Endothelial cell (in vitro differentiated cells): ENCODE measurements around the gene COPS4. TPM values are rescaled to one million over a fixed set of nuclear protein-coding genes. Genes with fewer than 3 reads are reported as not detected.

Experiments used
- DNase-seq: peaks from one replicate; pipeline ENCODE4 v3.0.0; 2021; ENCODE audit warnings: low spot score
- H3K27ac Mint-ChIP-seq: one replicate; pipeline ENCODE4 v1.8.0; 2021; ENCODE audit warnings: mixed read lengths, inconsistent platforms; ENCODE audit not compliant: unreplicated experiment
- H3K27me3 Mint-ChIP-seq: one replicate; pipeline ENCODE4 v1.8.0; 2021; ENCODE audit warnings: mild to moderate bottlenecking, moderate library complexity, mixed read lengths, inconsistent platforms; ENCODE audit not compliant: unreplicated experiment
- H3K36me3 Mint-ChIP-seq: one replicate; pipeline ENCODE4 v1.8.0; 2021; ENCODE audit warnings: mild to moderate bottlenecking, low read depth, mixed read lengths, inconsistent platforms; ENCODE audit not compliant: unreplicated experiment
- H3K4me1 Mint-ChIP-seq: one replicate; pipeline ENCODE4 v1.8.0; 2021; ENCODE audit warnings: mild to moderate bottlenecking, mixed read lengths, inconsistent platforms; ENCODE audit not compliant: unreplicated experiment
- H3K4me3 Mint-ChIP-seq: one replicate; pipeline ENCODE4 v1.8.0; 2021; ENCODE audit warnings: mild to moderate bottlenecking, mixed read lengths, inconsistent platforms; ENCODE audit not compliant: unreplicated experiment
- H3K9me3 Mint-ChIP-seq: one replicate; pipeline ENCODE4 v1.8.0; 2021; ENCODE audit warnings: mixed read lengths, inconsistent platforms; ENCODE audit not compliant: unreplicated experiment
- CTCF ChIP-seq: fragments of 200-600 bp; sonication (generic); IDR thresholded peaks from one replicate; pipeline ENCODE4 v1.5.0; 2021; ENCODE audit warnings: antibody characterized with exemption; ENCODE audit not compliant: unreplicated experiment
- total RNA-seq: library from RNA; stranded (reverse); fragmentation: NEBNext Ultra II Directional; extraction: Animal tissue kit (Norgen Biotek cat#: 25700); gene quantifications from one replicate; pipeline ENCODE4 v1.2.1, GENCODE V29; 2021; ENCODE audit not compliant: unreplicated experiment

The COPS4 gene
- total RNA-seq, 1 donor from 2014 or later, result 32.2 TPM

DNA sequence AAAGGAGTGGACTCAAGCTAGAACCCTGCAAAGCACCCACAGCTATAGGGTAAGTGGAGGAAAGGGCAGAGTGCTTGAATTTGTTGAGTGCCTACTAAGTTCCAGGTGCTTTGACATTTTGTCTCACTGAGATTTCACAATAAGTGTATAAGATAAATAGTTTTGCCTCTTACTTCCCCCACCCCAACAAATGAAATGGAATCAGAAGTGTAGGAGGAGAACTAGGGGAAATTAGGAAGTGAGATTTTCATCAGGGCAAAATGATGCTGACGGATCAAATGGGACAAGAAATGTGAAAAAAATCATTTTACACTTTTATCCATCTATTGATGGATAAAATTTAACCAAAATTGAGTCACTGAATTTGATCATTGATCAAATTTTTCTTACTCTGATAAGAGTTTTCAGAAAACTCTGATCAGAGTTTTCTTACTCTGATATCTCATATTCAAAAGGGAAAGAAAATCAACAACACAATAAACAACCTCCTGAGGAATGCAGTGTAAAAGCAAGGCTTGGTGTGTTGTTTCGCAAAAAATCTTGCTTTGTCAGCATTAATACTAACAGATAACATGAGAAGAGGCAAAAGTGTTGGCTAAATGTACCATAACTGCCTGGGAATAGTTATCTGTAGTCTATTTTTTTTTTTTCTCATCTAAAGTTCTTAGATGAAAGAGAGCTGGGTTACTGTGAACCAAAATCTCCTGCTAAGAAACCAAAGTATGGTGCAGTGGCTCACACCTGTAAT lies 54.6 kb downstream of the COPS4 start:
- Mint-ChIP-seq H3K36me3 (no peaks in the 10 kb centered on the region), H3K27ac (no peak overlapping the region), H3K9me3 (no peaks in the 10 kb centered on the region), H3K27me3 (peaks cover 3% of the 10 kb centered on the region), H3K4me3 (no peak overlapping the region), H3K4me1 (no peaks in the 10 kb centered on the region)
- no peak for DNase-seq
- TF ChIP-seq CTCF, result no peak

DNA sequence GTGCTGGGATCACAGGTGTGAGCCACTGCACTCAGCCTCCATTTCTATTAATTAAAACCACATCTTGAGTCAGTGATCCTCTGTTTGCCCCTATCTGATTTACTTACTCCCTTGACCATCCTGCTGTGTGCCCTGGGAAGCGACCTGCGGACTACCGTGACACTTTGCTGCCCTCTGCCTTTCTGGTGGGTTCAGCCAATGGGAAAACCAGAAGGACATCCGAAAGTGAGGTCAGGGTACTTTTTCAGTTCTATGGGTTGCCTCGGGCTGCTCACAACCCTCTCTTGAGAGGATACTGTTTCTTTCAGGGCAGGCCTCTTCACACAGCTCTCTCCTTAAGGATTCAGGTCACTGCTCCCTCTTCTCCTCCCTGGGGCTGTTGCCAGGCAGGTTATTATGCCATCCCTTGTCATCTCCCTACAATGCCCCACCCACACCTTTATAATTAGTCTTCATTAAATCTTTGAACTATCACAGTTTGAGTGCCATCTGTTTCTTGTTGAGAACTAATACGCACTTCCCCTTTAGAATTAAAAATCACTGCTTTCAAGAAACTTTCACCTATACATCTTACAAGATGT lies 58.2 kb downstream of the COPS4 start:
- DNase-seq, result no peak
- H3K27ac Mint-ChIP-seq, result no peak overlapping the region

GRCh38 chr4:83096397-83096796 lies 61.4 kb downstream of the COPS4 start:
- no peaks in the 10 kb centered on the region for H3K9me3 Mint-ChIP-seq
- H3K4me1 Mint-ChIP-seq, result no peaks in the 10 kb centered on the region
- TF ChIP-seq CTCF, result no peak
- no peak overlapping the region for H3K4me3 Mint-ChIP-seq
- H3K27ac Mint-ChIP-seq, result no peak overlapping the region
- peaks cover 3% of the 10 kb centered on the region for H3K27me3 Mint-ChIP-seq
- DNase-seq, result no peak
- H3K36me3 Mint-ChIP-seq, result no peaks in the 10 kb centered on the region

More for the DNA sequence above, 58.2 kb downstream of the COPS4 start:
- peaks cover 3% of the 10 kb centered on the region for H3K27me3 Mint-ChIP-seq
- no peaks in the 10 kb centered on the region for H3K4me1 Mint-ChIP-seq
- H3K36me3 Mint-ChIP-seq, result no peaks in the 10 kb centered on the region
- no peaks in the 10 kb centered on the region for H3K9me3 Mint-ChIP-seq
- no peak for TF ChIP-seq CTCF
- no peak overlapping the region for H3K4me3 Mint-ChIP-seq

DNA sequence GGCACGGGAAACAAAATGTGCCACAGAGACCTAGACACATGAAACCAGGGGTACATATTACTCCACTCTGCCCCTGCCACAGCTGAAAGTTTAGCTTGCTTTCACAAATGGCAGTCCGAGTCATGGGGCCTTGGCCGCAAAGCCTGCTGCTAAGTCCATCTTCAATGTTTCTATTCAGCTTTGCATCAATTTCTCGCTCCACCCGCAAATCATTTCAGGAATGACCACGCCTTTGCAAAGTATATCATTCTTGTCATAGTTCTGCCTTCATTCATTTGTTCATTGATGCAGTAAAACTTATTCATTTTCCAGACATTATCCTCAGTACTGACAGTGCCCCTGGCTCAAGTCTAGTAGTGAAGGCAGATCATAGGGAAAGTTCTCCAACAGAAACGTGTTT lies 70.0 kb downstream of the COPS4 start:
- no peaks in the 10 kb centered on the region for H3K4me1 Mint-ChIP-seq
- no peaks in the 10 kb centered on the region for H3K9me3 Mint-ChIP-seq
- no peaks in the 10 kb centered on the region for H3K36me3 Mint-ChIP-seq
- no peak for DNase-seq
- peaks cover 2% of the 10 kb centered on the region for H3K27me3 Mint-ChIP-seq
- no peak overlapping the region for H3K4me3 Mint-ChIP-seq
- H3K27ac Mint-ChIP-seq, result no peak overlapping the region
- TF ChIP-seq CTCF, result no peak

DNA sequence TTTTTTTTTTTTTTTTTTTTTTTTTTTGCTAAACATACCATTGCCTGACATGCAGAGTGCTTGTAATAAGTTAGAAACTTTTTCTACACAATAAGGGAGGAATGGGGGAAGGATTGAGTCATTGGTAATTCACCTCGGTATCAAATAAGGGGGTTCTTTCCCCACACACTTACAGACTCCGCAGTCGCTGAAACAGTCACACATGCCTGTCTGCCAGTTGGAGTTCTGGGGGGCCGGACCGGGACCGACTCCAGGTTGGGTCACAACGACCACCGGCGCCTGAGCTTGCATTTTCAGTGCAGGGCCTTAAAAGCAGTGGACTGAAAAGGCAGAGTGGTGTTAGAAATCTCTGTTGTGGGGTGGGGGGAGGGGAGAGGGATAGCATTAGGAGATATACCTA lies 72.6 kb downstream of the COPS4 start:
- DNase-seq, result no peak
- Mint-ChIP-seq H3K27ac (no peak overlapping the region), H3K27me3 (peaks cover 2% of the 10 kb centered on the region), H3K36me3 (no peaks in the 10 kb centered on the region), H3K9me3 (no peaks in the 10 kb centered on the region), H3K4me1 (peaks cover 3% of the 10 kb centered on the region), H3K4me3 (no peak overlapping the region)
- TF ChIP-seq CTCF, result no peak
